Small intestine (tissue), 7 donors: ENCODE data around the gene SLC35F6. TPM values are rescaled to one million over a fixed set of nuclear protein-coding genes. Genes with fewer than 3 reads are reported as not detected.
"Not testable (repeated sequence)": the region's sequence is repeated elsewhere in the genome, so short reads cannot be mapped to it uniquely, and the experiment has no call there.

Experiments used
- DNase-seq, 2 donors: peaks; one replicate each; pipeline versions ENCODE4 v3.0.0 to v3.0.0-alpha.2; 2013
- FAIRE-seq: peaks from 2 replicates; lab custom pipeline; 2012; peaks lifted over from hg19 to GRCh38; lab: Jason Lieb, UNC
- H3K27ac ChIP-seq, 3 donors: one replicate each; pipeline ENCODE4 v1.5.1; 2013; ENCODE audit warnings: low read length in 2 of 3, mild to moderate bottlenecking in 2 of 3, control low read depth in 1 of 3, inconsistent platforms in 1 of 3, low read depth in 1 of 3, moderate library complexity in 1 of 3
- H3K27me3 ChIP-seq, 3 donors: one replicate each; pipeline ENCODE4 v1.6.1; 2013; ENCODE audit warnings: low read length in 3 of 3, inconsistent platforms in 1 of 3; ENCODE audit not compliant: control insufficient read depth in 3 of 3, insufficient read depth in 3 of 3
- H3K36me3 ChIP-seq, 3 donors: one replicate each; pipeline ENCODE4 v1.6.1; 2013; ENCODE audit warnings: low read length in 3 of 3, inconsistent platforms in 1 of 3, low read depth in 1 of 3, mild to moderate bottlenecking in 1 of 3, moderate library complexity in 1 of 3; ENCODE audit not compliant: control insufficient read depth in 3 of 3, insufficient read depth in 2 of 3
- H3K4me1 ChIP-seq, 3 donors: one replicate each; pipeline ENCODE4 v1.6.1; 2013; ENCODE audit warnings: low read length in 2 of 3, inconsistent platforms in 1 of 3, low read depth in 1 of 3, mild to moderate bottlenecking in 1 of 3, moderate library complexity in 1 of 3; ENCODE audit not compliant: control insufficient read depth in 3 of 3, insufficient read depth in 2 of 3
- H3K4me3 ChIP-seq, 3 donors: one replicate each; pipeline ENCODE4 v1.5.1; 2013; ENCODE audit warnings: low read length in 3 of 3, control low read depth in 1 of 3, inconsistent platforms in 1 of 3, low read depth in 1 of 3, mild to moderate bottlenecking in 1 of 3, moderate library complexity in 1 of 3
- H3K9me3 ChIP-seq, 2 donors: one replicate each; pipeline ENCODE4 v1.6.1; 2013; ENCODE audit warnings: low read depth in 1 of 2, low read length in 1 of 2; ENCODE audit not compliant: control insufficient read depth in 2 of 2, insufficient read depth in 1 of 2
- WGBS, 3 donors: extraction: QIAGEN DNeasy Blood & Tissue Kit; methylation state at CpG; one replicate each; pipeline ENCODE4 v1.1.7; 2013; 5-methylcytosine and 5-hydroxymethylcytosine counted together
- polyA plus RNA-seq, 4 donors: library from polyadenylated mRNA; stranded (reverse) in 3 of 4; unstranded in 1 of 4; fragments of 200-250 nt in 3 of 4; fragments of 120-200 nt in 1 of 4; gene quantifications; one replicate each; pipeline versions ENCODE4 v1.2.1 to v1.2.3, GENCODE V29; 2013
- donor health status: healthy with polysubstance abuse.
- donor health status: control.
- donor health status: control.
- donor health status: Bipolar disorder and iron deficiency.
- donor health status: healthy.

The SLC35F6 gene
- polyA plus RNA-seq, 4 donors, result 5.8 to 21.3 (median 12.1) TPM

DNA sequence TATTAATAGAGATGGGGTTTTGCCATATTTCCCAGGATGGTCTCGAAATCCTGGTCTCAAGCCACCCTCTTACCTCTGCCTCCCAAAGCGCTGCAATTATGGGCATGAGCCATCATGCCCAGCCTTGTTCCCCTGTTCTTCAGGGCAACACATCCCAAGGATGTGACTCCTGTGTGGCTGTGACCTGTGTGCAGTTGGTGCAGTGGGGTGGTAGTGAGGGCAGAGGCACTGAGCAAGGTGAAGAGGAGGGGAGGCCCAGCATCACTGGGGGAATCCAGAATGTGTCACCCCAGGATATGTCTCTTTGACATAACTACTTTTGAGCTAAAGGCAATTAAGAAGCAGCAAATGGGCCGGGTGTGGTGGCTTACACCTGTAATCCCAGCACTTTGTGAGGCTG is 45.1 kb downstream of the SLC35F6 start:
- Histone ChIP-seq H3K4me3 (no peak overlapping the region), H3K27me3 (no peaks in the 10 kb centered on the region), H3K36me3 (no peaks in the 10 kb centered on the region), H3K4me1 (no peaks in the 10 kb centered on the region), H3K27ac (no peak overlapping the region), H3K9me3 (no peaks in the 10 kb centered on the region)
- no peak for DNase-seq
- 78 to 90% (median 79%) methylated on average over 3 of the region's 3 CpGs for WGBS, 3 donors
- FAIRE-seq, result no peak

DNA sequence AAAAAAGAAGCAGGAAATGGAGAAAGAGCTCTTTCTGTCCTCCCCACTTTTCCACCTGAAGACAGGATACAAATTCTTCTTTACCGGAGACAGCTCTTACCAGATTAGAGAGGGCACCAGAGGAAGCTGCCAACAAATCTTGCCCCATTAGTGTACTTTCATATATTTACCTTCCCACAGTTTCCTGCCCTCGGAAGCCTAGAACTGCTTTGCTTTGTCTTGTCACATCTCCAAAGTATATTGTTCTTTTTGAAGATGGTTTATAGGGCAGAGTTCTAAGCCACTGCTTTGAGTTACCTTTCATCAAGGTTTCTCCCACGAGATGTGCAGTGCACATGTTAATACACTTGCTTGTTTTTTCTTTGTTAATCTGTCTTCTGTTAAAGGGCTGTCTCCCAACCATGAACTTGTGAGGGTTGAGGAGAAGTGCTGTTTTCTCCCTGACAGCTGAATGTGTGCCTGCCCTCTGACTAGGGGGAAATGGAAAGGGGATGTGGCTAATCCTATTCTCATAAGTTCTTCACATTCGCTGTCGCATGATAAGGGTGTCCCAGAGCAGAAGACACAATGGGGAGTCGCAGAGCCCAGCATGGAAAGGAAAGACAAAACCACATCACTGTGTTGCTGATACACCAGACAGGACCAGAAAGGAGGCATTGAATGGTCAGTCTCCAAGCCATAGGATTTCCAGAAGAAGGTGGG is 45.9 kb downstream of the SLC35F6 start:
- FAIRE-seq (no peak), DNase-seq (no peak)
- Histone ChIP-seq H3K4me1 (no peaks in the 10 kb centered on the region), H3K4me3 (no peak overlapping the region), H3K27me3 (no peaks in the 10 kb centered on the region), H3K36me3 (no peaks in the 10 kb centered on the region), H3K9me3 (no peaks in the 10 kb centered on the region), H3K27ac (no peak overlapping the region)
- 54 to 73% (median 68%) methylated on average over 6 of the region's 6 CpGs for WGBS, 3 donors

DNA sequence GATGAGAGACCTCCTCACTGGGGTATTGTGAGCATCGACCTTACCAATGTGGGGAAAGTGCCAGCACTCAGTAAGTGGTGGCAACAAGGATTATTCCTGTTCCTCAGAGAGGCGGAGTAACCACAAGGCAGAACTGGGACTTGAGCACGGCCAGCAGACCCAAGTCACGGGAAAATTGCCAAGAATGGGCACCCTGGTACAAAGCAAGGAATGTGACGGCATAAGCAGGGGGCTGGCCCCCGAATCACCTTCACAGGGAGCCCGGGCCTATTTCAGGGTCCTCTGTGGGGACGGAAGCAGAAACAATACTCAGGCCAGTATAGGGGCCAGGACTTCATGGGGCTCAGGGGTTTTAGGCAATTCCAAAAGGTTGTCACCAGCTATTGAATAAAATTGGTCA is 47.2 kb downstream of the SLC35F6 start:
- no peak for DNase-seq
- Histone ChIP-seq H3K4me1 (no peaks in the 10 kb centered on the region), H3K36me3 (no peaks in the 10 kb centered on the region), H3K27ac (no peak overlapping the region), H3K27me3 (no peaks in the 10 kb centered on the region), H3K9me3 (no peaks in the 10 kb centered on the region), H3K4me3 (no peak overlapping the region)
- FAIRE-seq, result no peak
- WGBS, 3 donors, result 75 to 79% (median 77%) methylated on average over 8 of the region's 8 CpGs

DNA sequence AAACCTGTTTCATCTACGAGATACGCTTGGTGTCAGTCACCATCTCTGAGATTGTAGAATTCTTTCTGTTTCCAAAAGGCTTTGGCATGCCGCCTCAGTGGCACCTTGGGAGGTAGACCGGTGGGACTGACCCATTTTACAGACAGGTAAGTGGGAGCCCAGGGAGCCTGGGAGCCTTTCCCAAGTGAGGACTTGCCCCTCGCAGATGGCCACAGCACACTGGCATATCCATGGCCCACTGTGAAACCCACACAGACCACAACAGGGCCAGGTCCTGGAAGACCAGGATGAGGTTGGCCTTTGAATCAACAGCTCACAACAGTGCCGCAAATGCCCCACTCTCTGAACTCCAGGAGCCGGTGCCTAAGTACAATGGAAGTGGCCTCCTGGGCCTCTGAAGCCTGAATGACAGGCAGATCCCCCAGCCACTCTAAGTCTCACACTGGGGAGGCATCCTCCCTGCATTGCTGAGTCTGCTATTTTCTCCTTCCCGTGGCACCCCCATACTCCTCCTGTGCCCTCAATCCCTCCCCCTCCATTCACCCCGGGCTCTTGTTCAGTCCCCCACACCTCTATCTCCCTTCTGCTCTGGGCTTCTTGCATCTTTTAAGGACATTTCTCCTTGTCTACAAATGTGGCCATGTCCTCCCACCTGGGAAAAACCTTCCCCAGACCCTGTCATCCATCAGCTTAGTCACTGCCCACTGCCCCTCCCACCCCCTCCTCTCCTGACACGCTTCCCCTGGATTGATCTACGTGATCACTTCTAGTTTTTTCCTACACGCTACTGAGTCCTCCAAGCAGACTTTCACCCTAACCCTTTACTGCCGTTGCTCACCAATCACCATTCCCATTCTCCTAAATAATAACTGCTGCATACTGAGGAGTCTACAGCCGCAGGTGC is 48.0 kb downstream of the SLC35F6 start:
- FAIRE-seq (no peak), DNase-seq (no peak)
- Histone ChIP-seq H3K4me3 (no peak overlapping the region), H3K9me3 (no peaks in the 10 kb centered on the region), H3K4me1 (no peaks in the 10 kb centered on the region), H3K27ac (no peak overlapping the region), H3K27me3 (no peaks in the 10 kb centered on the region), H3K36me3 (no peaks in the 10 kb centered on the region)
- 65 to 76% (median 66%) methylated on average over 14 of the region's 14 CpGs for WGBS, 3 donors

DNA sequence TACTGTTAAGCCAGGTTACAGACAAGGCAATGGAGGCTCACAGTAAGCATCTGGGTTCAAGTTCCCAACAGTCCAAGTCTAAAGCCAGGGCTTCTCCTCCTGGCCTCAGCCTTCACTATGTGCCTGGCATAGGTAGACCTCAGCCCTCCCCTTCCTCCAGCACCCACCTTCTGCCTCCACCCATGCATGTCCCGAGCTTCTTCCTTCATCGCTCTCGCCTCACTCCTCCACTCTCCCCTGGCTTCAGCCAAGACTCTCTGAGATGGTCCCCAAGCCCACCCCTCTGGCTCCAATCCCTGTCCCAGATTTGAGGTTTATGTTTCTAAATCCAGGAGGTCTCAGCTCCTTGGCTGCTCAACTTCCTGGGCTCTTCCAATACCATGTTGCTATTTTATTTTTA is 48.6 kb downstream of the SLC35F6 start:
- FAIRE-seq (no peak), DNase-seq (no peak)
- Histone ChIP-seq H3K27ac (no peak overlapping the region), H3K36me3 (no peaks in the 10 kb centered on the region), H3K4me1 (no peaks in the 10 kb centered on the region), H3K27me3 (no peaks in the 10 kb centered on the region), H3K4me3 (no peak overlapping the region), H3K9me3 (no peaks in the 10 kb centered on the region)
- WGBS, 3 donors, result 88 to 97% (median 97%) methylated on average over 3 of the region's 3 CpGs

DNA sequence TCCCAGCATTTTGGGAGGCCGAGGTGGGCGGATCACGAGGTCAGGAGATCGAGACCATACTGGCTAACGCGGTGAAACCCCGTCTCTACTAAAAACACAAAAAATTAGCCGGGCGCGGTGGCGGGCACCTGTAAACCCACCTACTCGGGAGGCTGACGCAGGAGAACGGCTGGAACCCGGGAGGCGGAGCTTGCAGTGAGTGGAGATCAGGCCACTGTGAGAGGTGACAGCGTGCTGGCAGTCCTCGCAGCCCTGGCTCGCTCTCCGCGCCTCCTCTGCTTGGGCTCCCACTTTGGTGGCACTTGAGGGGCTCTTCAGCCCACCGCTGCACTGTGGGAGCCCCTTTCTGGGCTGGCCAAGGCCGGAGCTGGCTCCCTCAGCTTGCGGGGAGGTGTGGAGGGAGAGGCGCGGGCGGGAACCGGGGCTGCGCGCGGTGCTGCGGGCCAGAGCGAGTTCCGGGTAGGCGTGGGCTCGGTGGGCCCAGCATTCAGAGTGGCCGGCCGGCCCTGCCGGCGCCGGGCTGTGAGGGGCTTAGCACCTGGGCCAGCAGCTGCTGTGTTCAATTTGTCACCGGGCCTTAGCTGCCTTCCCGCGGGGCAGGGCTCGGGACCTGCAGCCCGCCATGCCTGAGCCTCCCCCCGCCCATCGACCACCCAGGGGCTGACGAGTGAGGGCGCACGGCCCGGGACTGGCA is 50.1 kb downstream of the SLC35F6 start:
- not testable (repeated sequence) for H3K27ac ChIP-seq, DNase-seq, H3K36me3 ChIP-seq, H3K27me3 ChIP-seq, H3K4me3 ChIP-seq, FAIRE-seq, H3K9me3 ChIP-seq, H3K4me1 ChIP-seq
- 94 to 95% (median 95%) methylated on average over 40 to 52 of the region's 52 CpGs for WGBS, 3 donors

DNA sequence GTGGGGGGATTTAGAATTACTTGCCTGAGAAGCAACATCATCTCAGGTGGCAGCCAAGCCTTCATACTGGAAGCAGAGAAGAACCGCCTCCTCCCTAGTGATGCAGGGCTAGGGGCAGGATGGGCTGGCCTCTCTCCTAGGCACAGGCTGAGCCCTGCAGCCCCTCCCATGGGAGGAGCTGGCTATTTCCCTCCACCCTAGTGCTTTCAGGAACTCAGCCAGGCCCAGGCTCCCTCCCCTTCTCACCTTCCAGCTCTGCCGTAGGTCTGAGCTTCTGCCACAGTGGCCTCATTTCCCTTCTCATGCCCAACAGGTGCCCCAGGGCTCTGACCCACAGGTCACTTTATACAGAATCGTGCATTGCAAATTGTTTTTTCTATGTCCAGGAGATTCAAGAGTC is 52.8 kb downstream of the SLC35F6 start:
- 18 to 54% (median 22%) methylated on average over 3 of the region's 3 CpGs for WGBS, 3 donors
- peaks cover 0 to 6% (median 0%) of the 10 kb centered on the region in 3 donors for H3K27me3 ChIP-seq
- no peak overlapping the region for H3K27ac ChIP-seq
- DNase-seq (peak in 1 of 2 donors; percentile 31), FAIRE-seq (no peak)
- H3K4me1 ChIP-seq, result no peaks in the 10 kb centered on the region
- H3K36me3 ChIP-seq, result no peaks in the 10 kb centered on the region
- no peaks in the 10 kb centered on the region for H3K9me3 ChIP-seq
- H3K4me3 ChIP-seq, result no peak overlapping the region

DNA sequence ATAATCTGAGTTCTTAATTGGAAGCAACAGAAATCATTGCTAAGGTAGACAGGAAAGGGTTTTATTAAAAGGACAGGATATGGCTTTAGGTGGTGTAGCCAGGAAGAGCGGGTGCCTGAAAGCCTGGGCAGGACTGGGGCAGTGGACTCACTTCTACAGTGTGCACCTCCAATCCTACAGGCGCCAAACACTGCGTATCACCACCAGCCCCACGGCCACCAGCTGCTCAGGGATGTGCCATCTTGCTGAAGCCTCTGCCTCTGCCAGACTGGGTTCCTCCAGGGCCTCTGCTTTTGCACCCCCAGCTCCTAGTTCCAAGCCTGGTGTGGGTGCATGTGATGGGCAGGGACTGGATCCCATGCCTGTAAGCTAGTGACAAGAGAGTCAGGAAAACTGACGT is 54.2 kb downstream of the SLC35F6 start:
- peaks cover 0 to 6% (median 0%) of the 10 kb centered on the region in 3 donors for H3K27me3 ChIP-seq
- no peaks in the 10 kb centered on the region for H3K9me3 ChIP-seq
- no peaks in the 10 kb centered on the region for H3K36me3 ChIP-seq
- H3K4me1 ChIP-seq, result no peaks in the 10 kb centered on the region
- 76 to 78% (median 76%) methylated on average over 5 of the region's 5 CpGs for WGBS, 3 donors
- FAIRE-seq (no peak), DNase-seq (no peak)
- no peak overlapping the region for H3K27ac ChIP-seq
- H3K4me3 ChIP-seq, result no peak overlapping the region
